B cell (primary cell): Measurements from ENCODE around the gene CD209. TPM values are rescaled to one million over a fixed set of nuclear protein-coding genes. Genes with fewer than 3 reads are reported as not detected.

Experiments
- ATAC-seq: fragments of 200-7000 bp; cut with Tn5 transposase; one replicate; pipeline ENCODE4 v1.10.0; 2021; ENCODE audit warnings: low read depth, mild to moderate bottlenecking, moderate number of reproducible peaks, moderate library complexity
- CTCF ChIA-PET: fragments of 350-600 bp; sonication (Branson Sonifier 250); formaldehyde crosslinking; loops from one replicate; lab custom pipeline; 2021; ENCODE audit warnings: antibody characterized with exemption, inconsistent platforms; lab: Charles Lee
- POLR2A ChIA-PET: fragments of 350-600 bp; sonication (Branson Sonifier 250); formaldehyde crosslinking; loops from one replicate; lab custom pipeline; 2021; ENCODE audit warnings: antibody characterized with exemption; lab: Charles Lee
- DNase-seq: peaks from one replicate; pipeline ENCODE4 v3.0.0; 2013
- H2AFZ ChIP-seq: 2 replicates; pipeline ENCODE4 v1.6.1; 2012; ENCODE audit warnings: mild to moderate bottlenecking, low read depth, low read length; ENCODE audit not compliant: insufficient read depth, poor library complexity, severe bottlenecking
- H3K27ac ChIP-seq, 2 donors: 1 replicate in 1 of 2; 2 replicates in 1 of 2; pipeline ENCODE4 v1.5.1; 2012 to 2013; ENCODE audit warnings: low read length in 2 of 2, mild to moderate bottlenecking in 2 of 2, moderate library complexity in 1 of 2
- H3K27me3 ChIP-seq, 4 experiments: fragments of 200-600 bp in 1 of 4; sonication (generic) in 1 of 4; replicated peaks in 1 of 4; 1 replicate in 2 of 4; 2 replicates in 2 of 4; pipeline versions ENCODE4 v1.6.1 to v1.7.0; 2013 to 2016; ENCODE audit warnings: low read length in 3 of 4, mild to moderate bottlenecking in 2 of 4, mixed read lengths in 1 of 4, moderate library complexity in 1 of 4; ENCODE audit not compliant: insufficient read depth in 4 of 4, control insufficient read depth in 3 of 4; ENCODE audit errors: control extremely low read depth in 1 of 4
- H3K36me3 ChIP-seq, 2 experiments: replicated peaks in 1 of 2; 1 replicate in 1 of 2; 2 replicates in 1 of 2; pipeline versions ENCODE4 v1.6.1 to v1.7.1; 2013; ENCODE audit warnings: low read length in 1 of 2; ENCODE audit not compliant: insufficient read depth in 2 of 2, control insufficient read depth in 1 of 2; ENCODE audit errors: control extremely low read depth in 1 of 2, extremely low read depth in 1 of 2
- H3K4me1 ChIP-seq, 2 donors: fragments of 200-600 bp in 1 of 2; sonication (generic) in 1 of 2; 1 replicate in 1 of 2; 2 replicates in 1 of 2; pipeline versions ENCODE4 v1.5.1 to v1.6.1; 2013 to 2017; ENCODE audit warnings: low read length in 2 of 2; ENCODE audit not compliant: control insufficient read depth in 2 of 2, insufficient read depth in 2 of 2
- H3K4me2 ChIP-seq: replicated peaks from 2 replicates; pipeline ENCODE3; 2012; ENCODE audit warnings: mild to moderate bottlenecking, low read depth, low read length; ENCODE audit not compliant: poor library complexity, severe bottlenecking
- H3K4me3 ChIP-seq, 5 experiments: fragments of 200-600 bp in 1 of 5; sonication (generic) in 1 of 5; 1 replicate in 3 of 5; 2 replicates in 2 of 5; pipeline versions ENCODE4 v1.5.1 to v1.7.0; 2011 to 2016; ENCODE audit warnings: low read length in 4 of 5, mild to moderate bottlenecking in 4 of 5, low read depth in 2 of 5, control low read depth in 1 of 5, moderate library complexity in 1 of 5; ENCODE audit not compliant: insufficient read depth in 1 of 5; ENCODE audit errors: control extremely low read depth in 1 of 5, extremely low read depth in 1 of 5
- H3K79me2 ChIP-seq: fragments of 200-600 bp; sonication (generic); one replicate; pipeline ENCODE4 v1.6.0; 2016; ENCODE audit warnings: low read length; ENCODE audit not compliant: control insufficient read depth, insufficient read depth
- H3K9ac ChIP-seq: fragments of 200-600 bp; sonication (generic); 2 replicates; pipeline ENCODE4 v1.6.1; 2017; ENCODE audit warnings: mild to moderate bottlenecking, low read length, moderate library complexity
- H3K9me3 ChIP-seq, 3 donors: one replicate each; pipeline versions ENCODE4 v1.6.1 to v1.7.1; 2013; ENCODE audit warnings: low read length in 2 of 3; ENCODE audit not compliant: control insufficient read depth in 2 of 3, insufficient read depth in 1 of 3; ENCODE audit errors: control extremely low read depth in 1 of 3
- H4K20me1 ChIP-seq: 2 replicates; pipeline ENCODE4 v1.6.0; 2012; ENCODE audit warnings: mild to moderate bottlenecking, low read length; ENCODE audit not compliant: insufficient read depth, control insufficient read depth, poor library complexity, severe bottlenecking
- H3K27ac Mint-ChIP-seq: one replicate; pipeline ENCODE4 v1.8.0; 2021; ENCODE audit warnings: mixed read lengths
- H3K27me3 Mint-ChIP-seq: one replicate; pipeline ENCODE4 v1.8.0; 2021; ENCODE audit warnings: mixed read lengths
- H3K4me1 Mint-ChIP-seq: one replicate; pipeline ENCODE4 v1.8.0; 2021; ENCODE audit warnings: mixed read lengths
- H3K4me3 Mint-ChIP-seq: one replicate; pipeline ENCODE4 v1.8.0; 2021; ENCODE audit warnings: mixed read lengths
- H3K9me3 Mint-ChIP-seq: one replicate; pipeline ENCODE4 v1.8.0; 2022; ENCODE audit warnings: mixed read lengths; ENCODE audit not compliant: insufficient read depth
- CTCF ChIP-seq: fragments of 200-600 bp; IDR thresholded peaks from one replicate; pipeline ENCODE4 v1.8.0; 2022; ENCODE audit warnings: antibody characterized with exemption, mild to moderate bottlenecking
- EZH2 ChIP-seq: IDR thresholded peaks from 2 replicates; pipeline ENCODE4 v1.6.1; 2012; ENCODE audit warnings: borderline replicate concordance, low read depth, mild to moderate bottlenecking, moderate library complexity, low read length; ENCODE audit not compliant: insufficient read depth, poor library complexity, severe bottlenecking
- WGBS: methylation state at CpG from one replicate; pipeline ENCODE4 v1.1.5; 2013; ENCODE audit warnings: missing lambda C conversion rate; ENCODE audit not compliant: insufficient coverage; 5-methylcytosine and 5-hydroxymethylcytosine counted together
- intact Hi-C: fragments of 100-400 bp; cut with micrococcal nuclease; formaldehyde crosslinking; loops from one replicate; pipeline ENCODE4 v1.10.0; 2022
- polyA plus RNA-seq: library from polyadenylated mRNA; depleted of rRNA; stranded (reverse); fragments of >200 nt; gene quantifications from 2 replicates; pipeline ENCODE4 v1.2.3, GENCODE V29; 2012
- total RNA-seq, 2 donors: library from RNA; stranded (reverse); fragments of 120-200 nt in 1 of 2; gene quantifications; 1 replicate in 1 of 2; 2 replicates in 1 of 2; pipeline versions ENCODE4 v1.2.3 to v1.2.4, GENCODE V29; 2013 to 2022

CD209 gene
- total and polyA plus RNA-seq, 2 donors (not counting 1 experiment from before 2014, with no cell fraction given) = 0.10 TPM; not detected in 1

DNA sequence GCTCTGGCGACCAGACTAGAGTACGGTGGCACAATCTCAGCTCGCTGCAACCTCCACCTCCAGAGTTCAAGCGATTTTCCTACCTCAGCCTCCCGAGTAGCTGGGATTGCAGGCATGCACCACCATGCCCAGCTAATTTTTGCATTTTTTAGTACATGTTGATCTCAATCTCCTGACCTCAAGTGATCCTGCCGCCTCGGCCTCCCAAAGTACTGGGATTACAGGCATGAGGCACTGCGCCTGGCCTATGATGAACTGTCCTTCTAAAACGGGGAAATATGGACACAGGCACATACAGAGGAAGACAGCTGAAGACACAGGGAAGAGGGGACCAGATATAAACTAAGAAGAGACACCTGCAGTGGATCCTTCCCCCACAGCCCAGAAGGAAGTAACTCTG, 28.4 kb upstream of the CD209 start:
- Histone ChIP-seq H2AFZ (no peak overlapping the region), H3K4me2 (no peak overlapping the region), H4K20me1 (no peaks in the 10 kb centered on the region), H3K4me3 (no peak overlapping the region), H3K9ac (no peak overlapping the region), H3K36me3 (no peaks in the 10 kb centered on the region), H3K27me3 (peaks cover 0 to 6% (median 0%) of the 10 kb centered on the region in 4 experiments), H3K27ac (no peak overlapping the region), H3K9me3 (peaks cover 0 to 7% (median 3%) of the 10 kb centered on the region in 3 donors), H3K79me2 (no peaks in the 10 kb centered on the region), H3K4me1 (peaks cover 15 to 16% of the 10 kb centered on the region in 2 donors)
- intact Hi-C loops = no loop called here
- POLR2A ChIA-PET = no interaction called here
- DNase-seq (no peak), ATAC-seq (no peak)
- CTCF ChIA-PET = interaction anchor here (0.7 kb wide), 1 partner anchor 24 kb away, joined by 3 read pairs; no protein-coding TSS in a partner anchor
- Mint-ChIP-seq H3K4me3 (no peak overlapping the region), H3K9me3 (no peaks in the 10 kb centered on the region), H3K27ac (no peak overlapping the region), H3K27me3 (peaks cover 22% of the 10 kb centered on the region), H3K4me1 (peaks cover 20% of the 10 kb centered on the region)
- 95% methylated on average over 8 of the region's 9 CpGs for WGBS
- TF ChIP-seq EZH2 = no peak
- no peak for TF ChIP-seq CTCF

DNA sequence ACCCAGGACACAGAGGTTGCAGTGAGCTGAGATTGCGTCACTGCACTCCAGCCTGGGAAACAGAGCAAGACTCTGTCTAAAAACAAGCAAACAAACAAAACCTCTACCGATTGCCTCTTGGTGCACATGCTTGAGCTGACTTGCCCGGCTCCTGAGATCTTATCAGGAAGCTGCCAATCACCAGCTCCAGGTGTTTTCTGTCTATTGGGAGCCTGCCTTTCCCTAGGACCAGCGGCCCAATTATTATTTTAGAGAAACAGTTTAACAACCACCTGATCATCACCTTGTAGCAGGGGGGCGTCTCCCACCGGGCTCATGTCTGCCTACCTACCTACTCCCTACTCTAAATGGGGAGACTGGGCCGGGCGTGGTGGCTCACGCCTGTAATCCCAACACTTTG, 26.5 kb upstream of the CD209 start:
- no peak overlapping the region for H2AFZ ChIP-seq
- H3K9ac ChIP-seq = no peak overlapping the region
- no peak overlapping the region for H3K27ac ChIP-seq
- no peak for TF ChIP-seq CTCF
- TF ChIP-seq EZH2 = no peak
- H3K27me3 ChIP-seq = peaks cover 0 to 6% (median 0%) of the 10 kb centered on the region in 4 experiments
- Mint-ChIP-seq H3K4me3 (no peak overlapping the region), H3K4me1 (peaks cover 20% of the 10 kb centered on the region), H3K27me3 (peaks cover 22% of the 10 kb centered on the region), H3K27ac (no peak overlapping the region), H3K9me3 (no peaks in the 10 kb centered on the region)
- no peaks in the 10 kb centered on the region for H4K20me1 ChIP-seq
- H3K79me2 ChIP-seq = no peaks in the 10 kb centered on the region
- H3K9me3 ChIP-seq = no peaks in the 10 kb centered on the region
- ChIA-PET POLR2A (no interaction called here), CTCF (interaction anchor here (0.6 kb wide), 1 partner anchor 25 kb away, joined by 3 read pairs; no protein-coding TSS in a partner anchor)
- no peaks in the 10 kb centered on the region for H3K36me3 ChIP-seq
- ATAC-seq = no peak
- H3K4me1 ChIP-seq = peaks cover 15 to 16% of the 10 kb centered on the region in 2 donors
- H3K4me2 ChIP-seq = no peak overlapping the region
- no peak overlapping the region for H3K4me3 ChIP-seq
- 94% methylated on average over 8 of the region's 9 CpGs for WGBS
- intact Hi-C loops = no loop called here
- DNase-seq = no peak
